Activated CD8-positive, alpha-beta T cell treated with anti-CD3 and anti-CD28 coated beads, Interleukin-2, amount 10 ng/mL, durations not matched to agents 7 days and 5 days (primary cell): ENCODE measurements around the gene HSD17B2. TPM values are rescaled to one million over a fixed set of nuclear protein-coding genes. Genes with fewer than 3 reads are reported as not detected.
"Not testable (repeated sequence)": the region's sequence is repeated elsewhere in the genome, so short reads cannot be mapped to it uniquely, and the experiment has no call there.

Experiments used
- ATAC-seq: fragments of 150-1000 bp; cut with Tn5 transposase; one replicate; pipeline ENCODE4 v1.10.0; 2021; ENCODE audit warnings: moderate library complexity
- CTCF ChIA-PET: fragments of 350-600 bp; sonication (Branson Sonifier 250); formaldehyde crosslinking; loops from one replicate; lab custom pipeline; 2021; ENCODE audit warnings: antibody characterized with exemption; lab: Charles Lee
- POLR2A ChIA-PET: fragments of 350-600 bp; sonication (Branson Sonifier 250); formaldehyde crosslinking; loops from one replicate; lab custom pipeline; 2021; ENCODE audit warnings: antibody characterized with exemption; lab: Charles Lee
- DNase-seq: peaks from one replicate; pipeline ENCODE4 v3.0.0-alpha.2; 2020
- H3K27ac Mint-ChIP-seq: one replicate; pipeline ENCODE4 v1.8.0; 2021; ENCODE audit warnings: mild to moderate bottlenecking, mixed read lengths
- H3K27me3 Mint-ChIP-seq: one replicate; pipeline ENCODE4 v1.8.0; 2021; ENCODE audit warnings: low read depth, mixed read lengths
- H3K36me3 Mint-ChIP-seq: one replicate; pipeline ENCODE4 v1.8.0; 2021; ENCODE audit warnings: low read depth, mixed read lengths
- H3K4me1 Mint-ChIP-seq: one replicate; pipeline ENCODE4 v1.8.0; 2021; ENCODE audit warnings: low read depth, mixed read lengths
- H3K4me3 Mint-ChIP-seq: one replicate; pipeline ENCODE4 v1.8.0; 2021; ENCODE audit warnings: mild to moderate bottlenecking, mixed read lengths
- H3K9me3 Mint-ChIP-seq: one replicate; pipeline ENCODE4 v1.8.0; 2022; ENCODE audit warnings: mixed read lengths; ENCODE audit not compliant: insufficient read depth
- total RNA-seq, 2 experiments: library from RNA; stranded (reverse); gene quantifications; one replicate each; pipeline ENCODE4 v1.2.3, GENCODE V29; 2021

HSD17B2 gene
- total RNA-seq, 2 experiments from 2014 or later, result not detected

DNA sequence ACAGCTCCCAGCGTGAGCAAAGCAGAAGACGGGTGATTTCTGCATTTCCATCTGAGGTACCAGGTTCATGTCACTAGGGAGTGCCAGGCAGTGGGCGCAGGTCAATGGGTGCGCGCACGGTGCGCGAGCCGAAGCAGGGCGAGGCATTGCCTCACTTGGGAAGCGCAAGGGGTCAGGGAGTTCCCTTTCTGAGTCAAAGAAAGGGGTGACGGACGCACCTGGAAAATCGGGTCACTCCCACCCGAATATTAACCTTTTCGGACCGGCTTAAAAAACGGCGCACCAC lies 104.2 kb downstream of the HSD17B2 start:
- Mint-ChIP-seq H3K4me1 (peaks cover 16% of the 10 kb centered on the region), H3K36me3 (peaks cover 34% of the 10 kb centered on the region), H3K27ac (peak overlapping the region; percentile 58), H3K4me3 (peak overlapping the region; percentile 38)
- DNase-seq, H3K9me3 Mint-ChIP-seq, CTCF ChIA-PET, H3K27me3 Mint-ChIP-seq, POLR2A ChIA-PET, ATAC-seq: not testable (repeated sequence)

DNA sequence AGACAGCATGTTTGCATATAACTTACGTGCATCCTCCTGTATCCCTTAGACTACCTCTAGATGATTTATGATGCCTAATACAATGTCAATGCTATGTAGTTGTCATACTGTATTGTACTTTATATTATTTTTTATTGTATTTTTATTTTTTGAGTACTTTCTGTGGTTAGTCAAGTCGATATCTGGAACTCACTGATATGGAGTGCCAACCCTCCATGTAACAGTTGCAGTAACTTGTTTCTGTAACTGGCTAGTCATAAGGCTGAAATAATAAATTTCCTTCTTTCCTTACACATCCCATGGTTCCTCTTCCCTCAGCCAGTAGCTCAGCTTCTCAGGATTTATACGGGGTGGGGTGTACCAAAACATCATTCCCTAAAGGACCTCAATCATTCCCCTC lies 111.5 kb downstream of the HSD17B2 start:
- DNase-seq (no peak), ATAC-seq (no peak)
- Mint-ChIP-seq H3K27ac (no peak overlapping the region), H3K4me1 (no peaks in the 10 kb centered on the region), H3K27me3 (no peaks in the 10 kb centered on the region), H3K9me3 (no peaks in the 10 kb centered on the region), H3K36me3 (peaks cover 47% of the 10 kb centered on the region), H3K4me3 (no peak overlapping the region)
- ChIA-PET CTCF (no interaction called here), POLR2A (no interaction called here)

DNA sequence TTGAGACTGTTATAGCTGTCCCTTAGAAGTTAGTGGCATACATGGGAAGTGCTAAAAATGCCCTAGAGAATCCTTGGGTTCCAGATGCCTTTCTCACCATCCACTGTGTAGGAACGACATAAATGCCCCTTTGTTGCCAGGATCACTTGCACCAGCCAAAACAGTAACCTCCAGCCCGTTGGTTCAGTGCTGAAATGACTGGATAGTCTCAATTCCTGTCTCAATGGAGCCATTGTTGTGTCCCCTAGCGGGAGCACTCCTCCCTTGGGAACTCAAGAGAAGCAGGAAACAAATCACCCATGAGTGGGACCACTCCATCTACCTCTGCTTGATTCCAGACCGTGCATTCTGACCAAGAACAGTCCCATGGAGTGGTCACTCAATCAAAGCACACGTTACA lies 111.9 kb downstream of the HSD17B2 start:
- peaks cover 46% of the 10 kb centered on the region for H3K36me3 Mint-ChIP-seq
- H3K4me1 Mint-ChIP-seq, result no peaks in the 10 kb centered on the region
- ChIA-PET CTCF (no interaction called here), POLR2A (no interaction called here)
- H3K27ac Mint-ChIP-seq, result no peak overlapping the region
- DNase-seq (no peak), ATAC-seq (no peak)
- H3K27me3 Mint-ChIP-seq, result no peaks in the 10 kb centered on the region
- H3K4me3 Mint-ChIP-seq, result no peak overlapping the region
- H3K9me3 Mint-ChIP-seq, result no peaks in the 10 kb centered on the region

DNA sequence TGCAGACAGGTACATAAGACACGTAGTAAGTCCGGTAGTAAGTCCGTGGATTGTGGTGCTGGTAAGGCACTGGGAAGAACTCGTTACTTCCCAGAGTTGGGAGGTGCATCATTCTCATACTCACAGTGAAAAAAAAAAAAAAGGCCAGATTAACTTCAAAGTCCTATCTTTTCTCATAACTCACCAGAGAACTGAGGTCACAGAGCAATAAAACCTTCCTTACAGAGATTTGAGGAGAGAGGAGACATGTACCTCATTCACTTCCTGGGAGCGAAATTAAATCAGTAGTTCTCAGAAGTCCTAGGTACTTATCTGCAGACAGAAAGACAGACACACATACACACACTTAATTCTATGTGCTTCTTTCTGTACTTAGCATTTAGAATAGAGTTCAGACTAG lies 112.5 kb downstream of the HSD17B2 start:
- peaks cover 51% of the 10 kb centered on the region for H3K36me3 Mint-ChIP-seq
- H3K4me3 Mint-ChIP-seq, result no peak overlapping the region
- DNase-seq, result no peak
- ChIA-PET POLR2A (no interaction called here), CTCF (no interaction called here)
- ATAC-seq, result no peak
- no peaks in the 10 kb centered on the region for H3K4me1 Mint-ChIP-seq
- no peaks in the 10 kb centered on the region for H3K27me3 Mint-ChIP-seq
- H3K27ac Mint-ChIP-seq, result no peak overlapping the region
- H3K9me3 Mint-ChIP-seq, result no peaks in the 10 kb centered on the region

Other genes with a start within 250 kb of the HSD17B2 start
- gene SDR42E1, start 23.8 kb upstream of the HSD17B2 start, total RNA-seq, result 10 to 100 TPM; 12.0 to 12.4 TPM
- 10 to 100 TPM; 44.5 to 44.8 TPM for gene MPHOSPH6, start 135.0 kb downstream of the HSD17B2 start, total RNA-seq